HG03442 (cell line): Measurements from ENCODE around the gene TPSD1.
"Not testable (repeated sequence)": the region's sequence is repeated elsewhere in the genome, so short reads cannot be mapped to it uniquely, and the experiment has no call there.

Experiments used
- ATAC-seq: cut with Tn5 transposase; IDR thresholded peaks from one replicate; pipeline ENCODE4 v1.9.1; 2021; ENCODE audit warnings: mild to moderate bottlenecking, moderate library complexity; ENCODE audit not compliant: unreplicated experiment

The TPSD1 gene

DNA sequence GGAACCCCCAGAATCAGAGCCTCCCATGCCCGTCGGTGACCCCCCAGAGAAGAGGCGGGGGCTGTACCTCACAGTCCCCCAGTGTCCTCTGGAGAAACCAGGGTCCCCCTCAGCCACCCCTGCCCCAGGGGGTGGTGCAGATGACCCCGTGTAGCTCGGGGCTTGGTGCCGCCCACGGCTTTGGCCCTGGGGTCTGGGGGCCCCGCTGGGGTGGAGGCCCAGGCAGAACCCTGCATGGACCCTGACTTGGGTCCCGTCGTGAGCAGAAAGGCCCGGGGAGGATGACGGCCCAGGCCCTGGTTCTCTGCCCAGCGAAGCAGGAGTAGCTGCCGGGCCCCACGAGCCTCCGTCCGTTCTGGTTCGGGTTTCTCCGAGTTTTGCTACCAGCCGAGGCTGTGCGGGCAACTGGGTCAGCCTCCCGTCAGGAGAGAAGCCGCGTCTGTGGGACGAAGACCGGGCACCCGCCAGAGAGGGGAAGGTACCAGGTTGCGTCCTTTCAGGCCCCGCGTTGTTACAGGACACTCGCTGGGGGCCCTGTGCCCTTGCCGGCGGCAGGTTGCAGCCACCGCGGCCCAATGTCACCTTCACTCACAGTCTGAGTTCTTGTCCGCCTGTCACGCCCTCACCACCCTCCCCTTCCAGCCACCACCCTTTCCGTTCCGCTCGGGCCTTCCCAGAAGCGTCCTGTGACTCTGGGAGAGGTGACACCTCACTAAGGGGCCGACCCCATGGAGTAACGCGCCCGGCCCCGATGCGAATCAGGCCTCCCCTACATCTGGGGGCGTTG is 34.8 kb upstream of the TPSD1 start:
- ATAC-seq = no peak

GRCh38 chr16:1221628-1222552 is 34.0 kb upstream of the TPSD1 start:
- no peak for ATAC-seq

GRCh38 chr16:1222553-1223354 is 33.1 kb upstream of the TPSD1 start:
- no peak for ATAC-seq

GRCh38 chr16:1223355-1224214 is 32.3 kb upstream of the TPSD1 start:
- no peak for ATAC-seq

DNA sequence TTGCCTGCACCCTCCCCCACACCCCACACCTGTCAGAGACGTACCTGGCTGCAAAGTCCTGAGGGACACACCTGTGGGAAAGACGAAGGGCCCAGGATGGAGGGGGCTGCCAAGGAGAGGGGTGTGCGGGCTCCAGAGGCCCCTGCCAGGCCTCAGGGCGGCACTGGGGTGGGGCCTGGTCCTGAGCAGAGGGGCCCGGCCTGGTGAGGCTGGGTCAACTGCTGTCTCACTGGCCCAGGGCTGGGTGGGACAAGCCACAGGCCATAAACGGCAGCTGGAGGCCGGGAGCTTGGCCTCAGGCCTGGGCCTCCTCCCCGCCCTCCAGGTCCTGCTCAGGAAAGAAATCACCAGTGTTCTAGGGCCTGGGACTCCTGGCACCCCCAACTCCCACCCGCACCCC is 31.3 kb upstream of the TPSD1 start:
- ATAC-seq = no peak

DNA sequence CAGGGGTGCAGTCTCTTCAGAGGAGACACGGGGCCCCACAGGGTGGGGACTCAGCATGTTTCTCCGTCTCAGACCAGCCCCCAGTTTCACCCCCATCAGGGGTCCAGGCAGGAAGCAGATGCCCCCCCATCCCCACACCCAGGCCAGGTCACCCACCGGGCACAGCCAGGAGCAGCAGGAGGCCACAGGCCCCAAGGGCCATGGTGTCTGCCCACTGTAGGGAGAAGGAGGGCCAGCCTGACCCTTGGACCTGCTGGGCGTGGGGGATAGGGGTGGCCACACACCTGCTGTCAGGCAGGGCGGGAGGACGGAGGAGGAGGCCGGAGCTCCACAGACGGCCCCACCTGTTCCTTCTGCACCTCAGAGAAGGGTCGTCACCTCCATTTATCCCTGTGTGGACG is 30.8 kb upstream of the TPSD1 start, which contains the start of gene TPSG1:
TPSG1 (minus strand) TSS at position 218 of the 401 bp plus-strand sequence; CDS start at position 202, 16 bp downstream.
- ATAC-seq = no peak

DNA sequence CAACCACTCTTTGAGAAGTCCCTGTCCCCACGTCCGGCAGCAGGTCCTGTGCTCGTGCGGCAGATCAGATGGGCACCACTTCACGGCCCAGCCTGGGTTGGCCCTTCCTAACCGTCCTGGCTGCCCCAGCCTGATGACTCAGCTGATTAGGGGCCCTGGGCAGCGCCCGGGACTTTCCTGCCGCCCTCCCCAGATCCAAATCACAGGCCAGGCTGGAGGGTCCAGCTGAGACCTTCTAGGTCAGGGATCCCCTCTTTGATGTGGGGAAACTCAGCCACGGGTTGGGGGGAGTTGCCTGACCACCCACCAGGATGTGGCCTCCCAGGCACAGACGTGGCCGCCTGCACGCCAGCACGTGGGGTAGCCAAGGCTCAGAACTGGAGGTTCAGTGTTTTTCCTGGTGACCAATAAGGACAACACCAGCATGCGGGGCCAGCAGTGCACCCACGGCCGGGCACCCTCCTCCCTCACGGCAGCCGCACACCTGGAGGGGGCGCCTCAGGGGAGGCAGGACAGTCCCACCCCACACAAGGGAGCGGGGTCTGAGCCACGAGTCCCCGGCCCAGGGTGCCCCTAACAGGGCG is 30.0 kb upstream of the TPSD1 start:
- ATAC-seq = not testable (repeated sequence)

GRCh38 chr16:1226692-1227091 is 29.2 kb upstream of the TPSD1 start:
- not testable (repeated sequence) for ATAC-seq

- not testable (repeated sequence) for ATAC-seq
These were observed 27.6 kb upstream of the TPSD1 start for GRCh38 chr16:1228227-1228626.

DNA sequence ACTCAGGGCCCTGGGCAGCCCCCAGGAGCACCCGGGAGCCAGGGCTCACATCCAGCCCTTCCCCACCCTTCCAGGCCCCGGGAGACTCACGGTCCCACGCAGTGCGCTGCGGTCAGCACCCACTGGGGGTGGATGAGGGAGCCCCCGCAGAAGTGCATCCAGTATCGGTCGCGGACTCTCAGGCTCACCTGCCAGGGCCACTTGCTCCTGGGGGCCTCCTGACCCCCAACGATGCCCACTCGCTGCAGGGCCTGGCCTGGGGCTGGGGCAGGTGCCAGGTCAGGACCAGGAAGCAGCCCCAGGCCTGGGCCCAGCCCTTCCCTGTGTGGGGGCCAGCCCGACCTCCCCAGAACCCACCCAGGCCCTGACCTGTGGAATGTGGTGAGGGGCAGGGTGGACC is 26.4 kb upstream of the TPSD1 start:
- ATAC-seq = not testable (repeated sequence)

GRCh38 chr16:1230084-1230470 is 25.8 kb upstream of the TPSD1 start, which contains the start of gene TPSB2:
TPSB2 (minus strand) TSS chr16:1230184; CDS start chr16:1229951, 233 bp downstream.
- not testable (repeated sequence) for ATAC-seq

DNA sequence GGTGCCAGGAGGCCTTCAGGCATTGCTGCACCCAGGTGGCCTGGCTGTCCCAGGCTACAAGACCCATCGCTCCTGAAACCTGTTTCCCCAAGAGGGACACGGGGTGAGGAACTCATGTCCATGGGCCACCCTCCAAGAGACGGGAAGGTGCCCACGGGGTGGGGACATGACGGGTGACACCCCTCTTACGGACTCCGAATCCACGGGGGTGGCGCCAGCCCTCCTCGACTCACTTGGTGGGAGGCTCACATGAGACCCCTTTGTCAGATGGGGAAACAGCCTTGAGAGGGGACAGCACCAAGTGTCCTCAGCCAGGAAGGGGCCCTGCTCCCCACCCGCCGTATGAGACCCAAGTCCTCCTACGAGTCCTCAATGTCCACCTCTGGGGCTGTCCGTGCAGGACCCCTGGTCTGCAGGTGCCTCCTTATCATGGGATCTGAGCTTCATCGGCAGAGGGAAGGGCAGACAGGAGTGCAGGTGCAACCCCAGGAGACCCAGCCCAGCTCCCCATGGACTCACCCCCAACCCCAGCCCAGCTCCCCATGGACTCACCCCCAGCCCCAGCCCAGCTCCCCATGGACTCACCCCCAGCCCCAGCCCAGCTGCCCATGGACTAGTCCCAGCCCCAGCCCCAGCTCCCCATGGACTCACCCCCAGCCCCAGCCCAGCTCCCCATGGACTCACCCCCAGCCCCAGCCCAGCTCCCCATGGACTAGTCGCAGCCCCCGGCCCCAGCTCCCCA is 25.2 kb upstream of the TPSD1 start:
- ATAC-seq = not testable (repeated sequence)

DNA sequence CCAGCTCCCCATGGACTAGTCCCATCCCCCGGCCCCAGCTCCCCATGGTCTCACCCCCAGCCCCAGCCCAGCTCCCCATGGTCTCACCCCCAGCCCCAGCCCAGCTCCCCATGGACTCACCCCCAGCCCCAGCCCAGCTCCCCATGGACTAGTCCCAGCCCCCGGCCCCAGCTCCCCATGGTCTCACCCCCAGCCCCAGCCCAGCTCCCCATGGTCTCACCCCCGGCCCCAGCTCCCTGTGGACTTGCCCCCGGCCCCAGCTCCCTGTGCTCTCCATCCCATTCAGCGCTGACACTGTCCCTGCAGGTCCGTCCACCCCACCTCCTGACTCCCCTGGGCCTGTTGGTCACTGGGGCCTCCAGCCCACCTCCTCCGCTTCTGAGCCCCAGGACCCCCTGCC is 24.6 kb upstream of the TPSD1 start:
- ATAC-seq = not testable (repeated sequence)

GRCh38 chr16:1232049-1232748 is 23.7 kb upstream of the TPSD1 start:
- ATAC-seq = not testable (repeated sequence)

- ATAC-seq = not testable (repeated sequence)
These were observed 19.2 kb upstream of the TPSD1 start for GRCh38 chr16:1236659-1237058.

DNA sequence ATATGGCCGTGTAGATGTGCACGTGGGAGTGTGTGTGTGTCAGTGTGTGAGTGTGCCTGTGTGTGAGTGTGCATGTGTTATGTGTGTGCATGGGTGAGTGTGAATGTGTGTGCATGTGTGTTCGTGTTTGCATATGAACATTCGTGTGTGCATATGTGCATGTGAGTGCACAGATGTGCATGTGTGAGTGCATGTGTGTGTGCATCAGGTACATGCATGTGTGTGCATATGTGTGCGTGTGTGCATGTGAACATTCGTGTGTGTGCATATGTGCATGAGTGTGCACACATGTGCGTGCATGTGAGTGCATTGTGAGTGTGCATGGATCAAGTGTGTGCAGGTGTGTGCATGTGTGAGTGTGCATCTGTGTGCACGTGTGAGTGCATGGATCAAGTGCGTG is 17.9 kb upstream of the TPSD1 start:
- ATAC-seq = no peak

- ATAC-seq = not testable (repeated sequence)
These were observed 17.0 kb upstream of the TPSD1 start for GRCh38 chr16:1238909-1239308.

DNA sequence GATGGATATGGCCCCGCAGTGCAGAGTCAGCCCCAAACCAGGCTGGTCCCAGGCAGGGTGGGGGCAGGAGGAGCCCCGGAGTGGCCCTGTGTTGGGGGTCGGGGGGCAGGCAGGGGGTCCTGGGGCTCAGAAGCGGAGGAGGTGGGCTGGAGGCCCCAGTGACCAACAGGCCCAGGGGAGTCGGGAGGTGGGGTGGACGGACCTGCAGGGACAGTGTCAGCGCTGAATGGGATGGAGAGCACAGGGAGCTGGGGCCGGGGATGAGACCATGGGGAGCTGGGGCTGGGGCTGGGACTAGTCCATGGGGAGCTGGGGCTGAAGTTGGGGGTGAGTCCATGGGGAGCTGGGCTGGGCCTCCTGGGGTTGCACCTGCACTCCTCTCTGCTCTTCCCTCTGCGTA is 16.3 kb upstream of the TPSD1 start:
- ATAC-seq = not testable (repeated sequence)
